A673 (cell line): ENCODE results near the gene SUSD6.

Experiments
- EZH2 ChIP-seq: fragments of 200-600 bp; sonication (generic); IDR thresholded peaks from 2 replicates; pipeline ENCODE4 v1.6.1; 2017; ENCODE audit warnings: borderline replicate concordance, low read depth, mild to moderate bottlenecking, mixed read lengths, antibody characterized with exemption, low read length; ENCODE audit not compliant: poor library complexity, severe bottlenecking
- TF ChIP-seq, protein P1 (sequence below): fragments of 300-800, 200-600 bp; sonication (generic); conservative IDR thresholded peaks from 2 replicates; pipeline ENCODE4 v1.5.1; 2017; ENCODE audit warnings: low read depth, mild to moderate bottlenecking, antibody characterized with exemption, low read length, moderate library complexity, mixed read lengths

DNA sequence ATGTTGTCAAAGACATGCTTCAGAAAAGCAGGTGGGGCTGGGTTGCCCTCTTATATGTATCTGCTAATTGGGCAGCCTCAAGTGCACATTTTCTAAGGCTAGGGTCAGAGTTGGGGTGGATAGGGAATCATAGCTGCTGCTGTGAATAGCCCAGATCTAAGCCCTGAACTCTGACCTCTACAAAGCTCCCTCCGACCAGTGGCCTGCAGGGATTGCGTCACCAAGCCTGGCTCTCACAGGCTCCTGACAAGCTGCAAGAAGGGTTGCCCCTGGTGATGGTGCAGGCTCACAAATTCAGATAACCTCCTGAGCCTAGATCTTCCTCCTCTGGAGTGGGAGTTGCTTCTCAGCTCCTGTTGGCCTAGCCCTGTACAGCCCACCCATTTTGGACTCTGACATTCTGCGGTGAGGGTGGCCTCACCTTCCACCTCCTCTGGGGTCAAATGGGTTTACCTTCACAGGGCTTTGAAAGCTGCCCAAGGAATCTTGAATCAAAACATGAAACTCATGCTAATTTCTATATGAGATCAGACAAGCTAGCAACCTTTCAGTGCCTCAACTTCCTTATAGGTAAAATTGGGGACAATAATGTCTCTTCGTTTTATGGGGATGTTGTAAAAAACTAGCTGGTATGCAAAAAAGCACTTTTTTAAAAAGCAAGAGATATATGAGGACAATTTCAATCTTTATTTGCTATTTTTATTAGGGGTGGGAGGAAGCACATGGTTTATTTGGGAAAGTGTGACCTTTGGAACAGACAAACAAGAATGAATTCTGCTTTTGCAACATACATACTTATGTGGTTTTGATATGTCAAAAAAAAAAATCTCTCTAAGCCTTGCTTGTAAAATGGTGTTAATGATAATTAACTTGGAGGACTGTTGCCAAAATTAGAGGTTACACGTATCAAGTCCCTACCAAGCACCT is 4.9 kb upstream of the SUSD6 start:
- TF ChIP-seq, protein P1, sequence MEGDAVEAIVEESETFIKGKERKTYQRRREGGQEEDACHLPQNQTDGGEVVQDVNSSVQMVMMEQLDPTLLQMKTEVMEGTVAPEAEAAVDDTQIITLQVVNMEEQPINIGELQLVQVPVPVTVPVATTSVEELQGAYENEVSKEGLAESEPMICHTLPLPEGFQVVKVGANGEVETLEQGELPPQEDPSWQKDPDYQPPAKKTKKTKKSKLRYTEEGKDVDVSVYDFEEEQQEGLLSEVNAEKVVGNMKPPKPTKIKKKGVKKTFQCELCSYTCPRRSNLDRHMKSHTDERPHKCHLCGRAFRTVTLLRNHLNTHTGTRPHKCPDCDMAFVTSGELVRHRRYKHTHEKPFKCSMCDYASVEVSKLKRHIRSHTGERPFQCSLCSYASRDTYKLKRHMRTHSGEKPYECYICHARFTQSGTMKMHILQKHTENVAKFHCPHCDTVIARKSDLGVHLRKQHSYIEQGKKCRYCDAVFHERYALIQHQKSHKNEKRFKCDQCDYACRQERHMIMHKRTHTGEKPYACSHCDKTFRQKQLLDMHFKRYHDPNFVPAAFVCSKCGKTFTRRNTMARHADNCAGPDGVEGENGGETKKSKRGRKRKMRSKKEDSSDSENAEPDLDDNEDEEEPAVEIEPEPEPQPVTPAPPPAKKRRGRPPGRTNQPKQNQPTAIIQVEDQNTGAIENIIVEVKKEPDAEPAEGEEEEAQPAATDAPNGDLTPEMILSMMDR: no peak
- no peak for TF ChIP-seq EZH2
